Measurements from ENCODE around the gene CHRD.

The CHRD gene

DNA sequence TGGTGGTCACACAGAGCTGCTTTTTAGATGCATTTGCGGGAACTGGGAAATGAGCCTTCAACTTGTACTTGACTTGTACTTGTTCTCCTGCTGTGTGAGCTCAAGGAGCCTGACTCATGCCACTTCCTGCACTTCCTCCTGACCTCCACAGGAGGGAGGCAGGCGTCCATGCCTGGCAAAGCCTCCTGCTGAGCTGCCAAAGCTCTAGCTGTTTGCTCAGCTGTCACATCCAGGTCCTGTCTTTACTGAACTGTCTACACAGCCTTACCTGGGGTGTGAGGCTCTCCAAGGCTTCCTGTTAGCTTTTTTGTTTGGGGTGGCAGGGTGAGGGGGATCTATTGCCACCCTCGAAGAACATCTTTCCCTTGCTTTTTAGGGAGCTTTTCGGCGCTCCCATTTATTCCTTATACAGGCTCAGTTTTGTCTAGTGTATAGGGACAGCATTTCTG lies 8.3 kb upstream of the CHRD start:
- peak overlapping the region; percentile 21 to 62 (median 51) for H3K27ac Mint-ChIP-seq
- no peaks in the 10 kb centered on the region for H3K9me3 Mint-ChIP-seq
- H3K27me3 Mint-ChIP-seq (ENCODE audit: low read depth), result peaks cover 17% of the 10 kb centered on the region

DNA sequence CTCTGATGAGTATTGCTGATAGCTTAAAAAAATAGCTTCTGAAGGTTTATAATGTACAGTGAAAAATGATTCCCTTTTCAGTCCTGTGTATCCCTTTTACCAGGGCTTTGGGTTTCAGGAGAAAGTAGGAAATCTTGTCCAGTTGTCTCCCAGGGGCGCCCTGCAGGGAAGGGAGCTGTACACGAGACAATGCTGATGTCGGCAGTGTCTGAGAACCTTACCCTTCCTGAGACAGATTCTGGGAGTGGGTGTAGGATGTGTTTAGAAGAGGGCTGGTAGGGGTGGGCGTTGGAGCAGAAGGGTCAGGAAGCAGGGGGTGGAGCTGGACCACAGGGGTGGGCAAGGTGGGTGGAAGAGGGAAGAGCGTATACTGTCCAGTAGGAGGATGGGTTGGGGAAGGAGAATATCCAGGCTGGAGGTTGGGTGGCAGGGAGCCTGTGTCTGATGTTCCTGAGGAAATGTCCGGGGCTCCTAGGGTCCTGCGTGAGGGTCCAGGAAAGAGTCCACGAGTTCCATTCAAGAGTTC lies 7.5 kb upstream of the CHRD start:
- Mint-ChIP-seq H3K27ac (peak overlapping the region; percentile 9 to 51 (median 36)), H3K36me3 (ENCODE audit: low read depth) (peaks cover 29% of the 10 kb centered on the region), H3K4me3 (no peak overlapping the region), H3K4me1 (peaks cover 44% of the 10 kb centered on the region), H3K27me3 (ENCODE audit: low read depth) (peaks cover 21% of the 10 kb centered on the region), H3K9me3 (no peaks in the 10 kb centered on the region)
- TF ChIP-seq, protein P1, sequence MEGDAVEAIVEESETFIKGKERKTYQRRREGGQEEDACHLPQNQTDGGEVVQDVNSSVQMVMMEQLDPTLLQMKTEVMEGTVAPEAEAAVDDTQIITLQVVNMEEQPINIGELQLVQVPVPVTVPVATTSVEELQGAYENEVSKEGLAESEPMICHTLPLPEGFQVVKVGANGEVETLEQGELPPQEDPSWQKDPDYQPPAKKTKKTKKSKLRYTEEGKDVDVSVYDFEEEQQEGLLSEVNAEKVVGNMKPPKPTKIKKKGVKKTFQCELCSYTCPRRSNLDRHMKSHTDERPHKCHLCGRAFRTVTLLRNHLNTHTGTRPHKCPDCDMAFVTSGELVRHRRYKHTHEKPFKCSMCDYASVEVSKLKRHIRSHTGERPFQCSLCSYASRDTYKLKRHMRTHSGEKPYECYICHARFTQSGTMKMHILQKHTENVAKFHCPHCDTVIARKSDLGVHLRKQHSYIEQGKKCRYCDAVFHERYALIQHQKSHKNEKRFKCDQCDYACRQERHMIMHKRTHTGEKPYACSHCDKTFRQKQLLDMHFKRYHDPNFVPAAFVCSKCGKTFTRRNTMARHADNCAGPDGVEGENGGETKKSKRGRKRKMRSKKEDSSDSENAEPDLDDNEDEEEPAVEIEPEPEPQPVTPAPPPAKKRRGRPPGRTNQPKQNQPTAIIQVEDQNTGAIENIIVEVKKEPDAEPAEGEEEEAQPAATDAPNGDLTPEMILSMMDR (IDR thresholded peaks at IDR 0.05; ENCODE audit: unreplicated experiment in 3 of 3), result no peak

More for the DNA sequence above, 8.3 kb upstream of the CHRD start:
- H3K4me3 Mint-ChIP-seq, result peak overlapping the region in 1 of 3 experiments; percentile 42
- TF ChIP-seq, protein P1 (IDR thresholded peaks at IDR 0.05; ENCODE audit: unreplicated experiment in 3 of 3), result peak; percentile 92 to 97 (median 96)
- H3K36me3 Mint-ChIP-seq (ENCODE audit: low read depth), result peaks cover 37% of the 10 kb centered on the region
- H3K4me1 Mint-ChIP-seq, result peaks cover 43% of the 10 kb centered on the region

DNA sequence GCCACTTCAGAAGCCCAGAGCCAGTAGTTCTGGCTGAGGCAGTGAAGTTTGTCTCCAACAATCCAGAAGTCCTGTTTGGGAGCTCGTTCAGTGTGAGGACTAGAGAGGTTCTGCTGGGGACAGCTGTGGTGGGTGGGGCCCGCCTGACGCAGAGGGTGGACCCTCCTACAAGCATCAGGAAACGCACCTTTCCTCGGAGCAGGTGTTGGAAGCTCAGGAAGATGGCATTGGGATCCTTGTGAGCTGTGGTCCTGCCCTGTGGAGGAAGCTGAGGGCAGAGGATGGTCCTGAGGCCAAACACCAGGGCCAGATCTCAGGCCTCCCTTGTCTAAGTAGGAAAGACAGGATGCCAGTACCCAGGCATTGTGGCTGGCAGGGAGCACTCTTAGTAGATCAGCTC lies 6.9 kb upstream of the CHRD start:
- TF ChIP-seq, protein P1 (IDR thresholded peaks at IDR 0.05; ENCODE audit: unreplicated experiment in 3 of 3), result no peak
- peaks cover 24% of the 10 kb centered on the region for H3K27me3 Mint-ChIP-seq (ENCODE audit: low read depth)

DNA sequence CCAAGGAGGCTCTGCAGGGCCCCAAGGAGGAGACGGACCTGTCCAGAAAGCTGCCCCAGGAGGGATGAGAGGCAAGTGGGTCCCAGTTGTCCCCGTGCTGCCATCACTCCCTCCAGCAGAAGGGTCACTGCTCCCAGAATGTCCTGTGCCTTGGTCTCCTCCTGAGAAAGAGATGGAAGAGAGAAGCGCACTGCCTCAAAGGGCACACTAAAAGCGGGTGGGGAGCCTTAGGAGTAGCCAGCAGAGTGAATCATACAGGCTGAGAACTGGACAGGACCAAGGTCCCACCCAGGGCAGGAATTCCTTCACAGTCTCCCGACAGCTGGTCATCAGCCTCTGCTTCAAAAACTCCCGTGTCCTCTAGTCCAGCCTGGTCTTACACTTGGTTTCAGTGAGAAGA lies 6.4 kb upstream of the CHRD start:
- peaks cover 49% of the 10 kb centered on the region for H3K4me1 Mint-ChIP-seq
- TF ChIP-seq, protein P1 (IDR thresholded peaks at IDR 0.05; ENCODE audit: unreplicated experiment in 3 of 3), result no peak
- no peak overlapping the region for H3K27ac Mint-ChIP-seq
- H3K4me3 Mint-ChIP-seq, result no peak overlapping the region
- H3K27me3 Mint-ChIP-seq (ENCODE audit: low read depth), result peaks cover 24% of the 10 kb centered on the region
- H3K9me3 Mint-ChIP-seq, result no peaks in the 10 kb centered on the region
- H3K36me3 Mint-ChIP-seq (ENCODE audit: low read depth), result peaks cover 20% of the 10 kb centered on the region

More for the DNA sequence above, 6.9 kb upstream of the CHRD start:
- Mint-ChIP-seq H3K4me3 (no peak overlapping the region), H3K27ac (no peak overlapping the region), H3K36me3 (ENCODE audit: low read depth) (peaks cover 25% of the 10 kb centered on the region), H3K9me3 (no peaks in the 10 kb centered on the region), H3K4me1 (peaks cover 47% of the 10 kb centered on the region)

DNA sequence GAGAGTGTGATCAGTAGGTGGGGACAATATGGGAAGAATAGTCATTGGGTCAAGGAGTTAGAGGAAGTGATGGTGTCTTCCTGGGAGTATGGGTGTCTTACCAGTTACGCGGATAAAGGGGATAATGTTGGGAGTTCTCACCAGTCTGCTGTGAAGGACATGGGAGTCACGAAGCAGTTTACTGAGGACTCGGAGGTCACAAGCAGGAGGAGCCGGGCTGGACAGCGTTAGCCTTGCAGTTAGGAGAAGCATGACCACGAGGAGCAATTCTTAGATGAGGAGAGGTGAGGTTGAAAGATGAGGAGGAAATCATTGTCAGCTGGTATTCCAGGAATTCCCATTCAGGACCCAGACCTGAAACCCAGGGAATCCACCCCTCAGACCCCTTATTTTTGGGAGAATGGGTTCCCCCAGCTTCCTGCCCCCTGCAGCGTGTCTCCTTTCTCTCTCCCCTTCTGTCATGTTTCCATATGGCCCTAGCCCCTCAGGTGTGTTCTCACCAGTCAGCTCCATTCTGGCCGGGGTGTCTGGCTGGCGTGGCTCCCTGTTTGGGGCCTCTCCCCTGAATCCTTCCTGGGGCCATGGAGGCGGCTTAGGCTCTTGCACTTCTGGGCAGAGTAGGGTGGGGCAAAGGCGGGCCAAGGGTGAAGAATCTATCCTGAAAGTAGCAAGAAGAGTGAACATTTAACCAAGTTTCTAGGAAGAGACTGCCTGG lies 4.0 kb upstream of the CHRD start:
- peak overlapping the region in 2 of 3 experiments; percentile 5 to 15 for H3K27ac Mint-ChIP-seq
- no peaks in the 10 kb centered on the region for H3K9me3 Mint-ChIP-seq
- peaks cover 3% of the 10 kb centered on the region for H3K36me3 Mint-ChIP-seq (ENCODE audit: low read depth)
- peaks cover 56% of the 10 kb centered on the region for H3K4me1 Mint-ChIP-seq
- TF ChIP-seq, protein P1 (IDR thresholded peaks at IDR 0.05; ENCODE audit: unreplicated experiment in 3 of 3), result no peak
- peak overlapping the region in 2 of 3 experiments; percentile 10 to 28 for H3K4me3 Mint-ChIP-seq
- H3K27me3 Mint-ChIP-seq (ENCODE audit: low read depth), result peaks cover 34% of the 10 kb centered on the region

Data from nephron (organoid).